BLaER1 treated with 17β-estradiol and CSF1 and Interleukin-3, amounts not matched to agents 10 nM and 100 nM (cell line): Measurements from ENCODE around the gene DUSP5.

Experiments
- H3K27ac ChIP-seq, 11 experiments: shearing (Covaris generic); formaldehyde crosslinking; 2 replicates each; pipeline ENCODE4 v1.8.1; 2022
- H3K27me3 ChIP-seq, 11 experiments: shearing (Covaris generic); formaldehyde crosslinking; 2 replicates each; pipeline ENCODE4 v1.8.1; 2022
- H3K36me3 ChIP-seq, 11 experiments: shearing (Covaris generic); formaldehyde crosslinking; 2 replicates each; pipeline ENCODE4 v1.8.1; 2022
- H3K4me1 ChIP-seq, 10 experiments: shearing (Covaris generic); formaldehyde crosslinking; 2 replicates each; pipeline ENCODE4 v1.8.1; 2022
- H3K4me2 ChIP-seq, 11 experiments: shearing (Covaris generic); formaldehyde crosslinking; 2 replicates each; pipeline ENCODE4 v1.8.1; 2022
- H3K4me3 ChIP-seq, 10 experiments: shearing (Covaris generic); formaldehyde crosslinking; 2 replicates each; pipeline ENCODE4 v1.8.1; 2022
- H3K9ac ChIP-seq, 11 experiments: shearing (Covaris generic); formaldehyde crosslinking; 2 replicates each; pipeline ENCODE4 v1.8.1; 2022
- H3K9me3 ChIP-seq, 11 experiments: shearing (Covaris generic); formaldehyde crosslinking; replicated peaks in 1 of 11; 2 replicates each; pipeline ENCODE4 v1.8.1; 2022
- H4K20me1 ChIP-seq, 11 experiments: shearing (Covaris generic); formaldehyde crosslinking; 2 replicates each; pipeline ENCODE4 v1.8.1; 2022
- Cebpa-rat ChIP-seq, 11 experiments: shearing (Covaris generic); IDR thresholded peaks; 2 replicates each; pipeline ENCODE4 v1.8.1; 2022

DUSP5 gene

DNA sequence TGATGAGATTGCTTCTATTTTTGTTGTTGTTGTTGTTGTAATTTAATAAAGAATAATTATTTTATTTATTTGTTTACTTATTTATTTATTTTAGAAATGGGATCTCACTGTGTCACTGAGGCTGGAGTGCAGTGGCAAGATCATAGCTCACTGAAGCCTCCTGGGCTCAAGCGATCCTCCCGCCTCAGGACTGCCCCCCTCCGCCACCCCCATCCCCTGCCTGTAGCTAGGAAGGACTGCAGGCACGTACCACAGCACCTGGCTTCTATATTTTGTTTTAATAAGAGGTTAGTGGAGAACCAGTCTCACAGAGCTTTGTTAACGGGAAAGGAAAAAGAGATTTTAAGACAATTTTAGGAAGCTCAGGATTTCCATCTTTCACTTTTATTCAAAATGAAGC, 50.3 kb downstream of the DUSP5 start:
- Histone ChIP-seq H3K9me3 (peaks cover 0 to 9% (median 0%) of the 10 kb centered on the region in 11 experiments; a peak in 4 of 22 replicates), H3K9ac (no peak overlapping the region), H3K36me3 (no peaks in the 10 kb centered on the region), H3K4me3 (no peak overlapping the region), H4K20me1 (no peaks in the 10 kb centered on the region), H3K4me1 (peaks cover 0 to 40% (median 7%) of the 10 kb centered on the region in 10 experiments; a peak in 9 of 20 replicates), H3K4me2 (no peak overlapping the region), H3K27me3 (no peaks in the 10 kb centered on the region), H3K27ac (no peak overlapping the region)
- no peak for TF ChIP-seq Cebpa-rat (IDR thresholded peaks at IDR 0.05)

DNA sequence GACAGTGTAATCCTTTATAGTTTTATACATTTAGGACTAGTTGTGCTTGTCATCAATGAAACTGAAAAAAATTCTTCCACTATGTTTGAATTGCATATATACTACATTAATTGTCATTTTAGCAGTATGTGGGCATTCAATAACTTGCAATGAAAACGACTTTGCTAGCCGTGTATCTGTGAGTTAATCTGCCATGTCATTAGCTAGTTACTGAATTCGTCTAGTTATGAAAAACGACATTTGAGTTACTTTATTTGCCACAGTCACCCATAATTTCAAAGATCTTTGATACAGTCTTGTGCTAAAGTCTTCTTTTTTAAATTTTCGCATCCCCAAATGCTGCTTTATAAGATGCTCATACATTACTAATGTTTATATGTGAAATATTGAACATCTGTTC, 51.5 kb downstream of the DUSP5 start:
- no peak overlapping the region for H3K9ac ChIP-seq
- no peak for TF ChIP-seq Cebpa-rat (IDR thresholded peaks at IDR 0.05)

DNA sequence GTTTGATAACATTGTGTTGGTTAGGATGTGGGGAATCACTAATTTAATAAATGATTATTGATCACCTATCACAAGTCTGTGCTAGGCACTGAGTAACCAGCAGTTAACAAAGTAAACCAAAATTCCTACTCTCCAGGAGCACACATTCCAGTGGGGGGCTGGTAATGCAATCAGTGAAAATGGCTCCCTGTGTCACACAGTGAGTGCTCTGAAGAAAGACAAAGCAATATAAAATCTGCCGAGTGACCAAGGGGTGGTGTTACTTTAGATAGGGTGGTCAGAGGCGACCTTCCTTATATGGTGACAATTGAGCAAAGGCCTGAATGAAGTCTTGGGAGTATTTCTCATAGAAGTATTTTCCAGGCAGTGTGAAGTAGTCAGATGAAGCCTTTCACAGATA, 56.2 kb downstream of the DUSP5 start:
- Histone ChIP-seq H3K9me3 (peaks cover 0 to 9% (median 0%) of the 10 kb centered on the region in 11 experiments; a peak in 4 of 22 replicates), H3K9ac (no peak overlapping the region), H3K36me3 (no peaks in the 10 kb centered on the region), H3K4me3 (no peak overlapping the region), H4K20me1 (no peaks in the 10 kb centered on the region), H3K27me3 (no peaks in the 10 kb centered on the region), H3K4me1 (0 out of 20 replicates have a peak, but pooled peaks cover 0 to 4% (median 0%) of the 10 kb centered on the region in 10 experiments), H3K4me2 (no peak overlapping the region), H3K27ac (no peak overlapping the region)
- TF ChIP-seq Cebpa-rat (IDR thresholded peaks at IDR 0.05): no peak

More for the DNA sequence above, 51.5 kb downstream of the DUSP5 start:
- H3K4me1 ChIP-seq: peaks cover 0 to 29% (median 6%) of the 10 kb centered on the region in 10 experiments; a peak in 9 of 20 replicates
- peaks cover 0 to 9% (median 0%) of the 10 kb centered on the region in 11 experiments; a peak in 4 of 22 replicates for H3K9me3 ChIP-seq
- no peaks in the 10 kb centered on the region for H3K36me3 ChIP-seq
- no peaks in the 10 kb centered on the region for H3K27me3 ChIP-seq
- H3K4me2 ChIP-seq: no peak overlapping the region
- H3K4me3 ChIP-seq: no peak overlapping the region
- no peaks in the 10 kb centered on the region for H4K20me1 ChIP-seq
- no peak overlapping the region for H3K27ac ChIP-seq

DNA sequence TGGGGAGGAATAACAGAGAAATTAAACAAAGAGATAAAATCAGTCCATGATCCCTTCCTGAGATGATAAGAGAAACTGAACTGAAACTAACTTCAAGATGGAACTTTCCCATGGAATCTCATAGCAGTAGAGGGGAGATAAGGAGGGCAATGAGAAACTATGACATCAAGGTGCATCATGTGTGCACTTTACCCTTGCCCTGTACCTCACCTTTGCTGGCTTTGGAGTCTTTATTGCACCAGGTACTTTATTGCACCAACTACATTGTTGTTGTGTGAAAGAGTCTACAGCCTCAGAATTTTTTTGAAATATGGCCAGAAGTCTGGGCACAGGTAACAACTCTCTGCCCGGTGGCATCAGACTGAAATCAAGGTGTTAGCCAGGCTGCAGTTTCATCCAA, 58.6 kb downstream of the DUSP5 start:
- no peak overlapping the region for H3K9ac ChIP-seq
- no peak overlapping the region for H3K4me3 ChIP-seq
- H3K36me3 ChIP-seq: no peaks in the 10 kb centered on the region
- no peak overlapping the region for H3K27ac ChIP-seq
- no peak overlapping the region for H3K4me2 ChIP-seq
- 0 out of 20 replicates have a peak, but pooled peaks cover 0 to 4% (median 0%) of the 10 kb centered on the region in 10 experiments for H3K4me1 ChIP-seq
- no peak for TF ChIP-seq Cebpa-rat (IDR thresholded peaks at IDR 0.05)
- peaks cover 0 to 10% (median 0%) of the 10 kb centered on the region in 11 experiments; a peak in 5 of 22 replicates for H3K9me3 ChIP-seq
- H4K20me1 ChIP-seq: no peaks in the 10 kb centered on the region
- H3K27me3 ChIP-seq: no peaks in the 10 kb centered on the region

DNA sequence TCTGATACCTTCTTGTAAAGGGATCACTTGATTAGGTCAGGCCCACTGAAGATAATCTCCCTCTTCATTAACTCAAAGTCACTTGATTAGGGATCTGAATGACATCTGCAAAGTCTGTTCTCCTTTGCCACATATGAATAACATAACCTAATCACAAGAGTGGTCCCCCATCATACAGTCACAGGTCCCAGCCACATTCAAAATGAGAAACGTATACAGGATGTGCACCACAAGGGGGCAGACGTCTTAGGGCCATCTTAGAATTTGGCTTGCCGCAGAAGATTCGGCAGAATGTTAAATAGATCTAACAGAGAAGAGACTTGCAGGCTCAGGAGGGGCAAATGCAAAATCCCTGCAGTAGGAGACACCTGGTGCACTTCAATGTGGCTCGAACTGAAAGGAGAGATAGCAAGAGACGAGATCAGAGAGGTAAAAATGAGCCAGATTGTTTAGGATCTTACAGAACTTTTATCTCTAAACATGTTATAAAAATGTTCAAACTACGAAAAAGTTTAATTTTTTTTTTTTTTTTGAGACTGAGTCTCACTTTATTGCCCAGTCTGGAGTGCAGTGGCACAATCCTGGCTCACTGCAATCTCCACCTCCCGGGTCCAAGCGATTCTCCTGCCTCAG, 59.4 kb downstream of the DUSP5 start:
- H3K27ac ChIP-seq: no peak overlapping the region
- no peak overlapping the region for H3K4me2 ChIP-seq
- H3K4me3 ChIP-seq: no peak overlapping the region
- H3K4me1 ChIP-seq: peaks cover 0 to 5% (median under 1%) of the 10 kb centered on the region in 10 experiments; a peak in 4 of 20 replicates
- H3K9me3 ChIP-seq: peaks cover 0 to 10% (median 0%) of the 10 kb centered on the region in 11 experiments; a peak in 5 of 22 replicates
- H3K36me3 ChIP-seq: no peaks in the 10 kb centered on the region
- H3K27me3 ChIP-seq: no peaks in the 10 kb centered on the region
- TF ChIP-seq Cebpa-rat (IDR thresholded peaks at IDR 0.05): no peak
- no peaks in the 10 kb centered on the region for H4K20me1 ChIP-seq
- no peak overlapping the region for H3K9ac ChIP-seq

DNA sequence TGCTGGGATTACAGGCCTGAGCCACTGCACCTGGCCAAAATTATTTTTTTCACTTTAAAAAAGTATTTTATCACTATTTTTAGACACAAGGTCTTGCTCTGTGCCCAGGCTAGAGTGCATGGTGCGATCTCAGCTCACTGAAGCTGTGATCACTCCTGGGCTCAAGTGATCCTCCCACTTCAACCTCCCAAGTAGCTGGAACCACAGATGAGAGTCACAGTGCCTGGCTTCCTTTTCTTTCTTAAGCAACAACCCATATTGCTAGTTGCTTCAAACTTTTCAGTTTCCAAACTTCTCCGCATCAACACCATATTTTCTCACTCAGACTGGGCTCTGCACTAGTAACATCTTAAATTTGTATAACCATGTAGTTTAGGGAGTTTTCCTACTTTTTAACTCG, 60.3 kb downstream of the DUSP5 start:
- Histone ChIP-seq H4K20me1 (no peaks in the 10 kb centered on the region), H3K4me1 (peaks cover 0 to 11% (median 5%) of the 10 kb centered on the region in 10 experiments; a peak in 8 of 20 replicates), H3K9me3 (peaks cover 0 to 3% (median 0%) of the 10 kb centered on the region in 11 experiments; a peak in 2 of 22 replicates), H3K36me3 (no peaks in the 10 kb centered on the region), H3K4me3 (no peak overlapping the region), H3K27me3 (no peaks in the 10 kb centered on the region), H3K9ac (no peak overlapping the region), H3K4me2 (no peak overlapping the region), H3K27ac (no peak overlapping the region)
- no peak for TF ChIP-seq Cebpa-rat (IDR thresholded peaks at IDR 0.05)

DNA sequence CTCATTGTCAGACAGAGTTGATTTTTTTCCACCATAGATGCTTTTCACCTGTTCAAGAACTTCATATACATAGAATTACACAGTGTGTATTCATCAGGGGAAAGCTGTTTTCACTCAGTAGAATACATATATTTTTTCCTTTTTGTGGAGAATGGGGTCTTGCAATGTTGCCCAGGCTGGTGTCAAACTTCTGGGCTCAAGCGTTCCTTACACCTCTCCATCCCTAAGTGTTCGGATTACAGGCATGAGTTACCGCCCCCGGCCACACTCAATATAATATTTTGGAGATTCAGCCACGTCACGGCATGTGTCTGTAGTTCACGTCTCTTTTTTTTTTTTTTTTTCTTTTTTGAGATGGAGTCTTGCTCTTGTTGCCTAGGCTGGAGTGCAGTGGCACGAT, 62.3 kb downstream of the DUSP5 start:
- Histone ChIP-seq H3K4me1 (peaks cover 0 to 13% (median 5%) of the 10 kb centered on the region in 10 experiments; a peak in 10 of 20 replicates), H3K9me3 (peaks cover 0 to 3% (median 0%) of the 10 kb centered on the region in 11 experiments; a peak in 2 of 22 replicates), H3K27me3 (no peaks in the 10 kb centered on the region), H4K20me1 (no peaks in the 10 kb centered on the region), H3K36me3 (no peaks in the 10 kb centered on the region), H3K27ac (no peak overlapping the region), H3K4me3 (no peak overlapping the region), H3K9ac (no peak overlapping the region), H3K4me2 (no peak overlapping the region)
- no peak for TF ChIP-seq Cebpa-rat (IDR thresholded peaks at IDR 0.05)
